ENCODE data around the gene CTDSPL.

CTDSPL gene

GRCh38 chr3:37967260-37967881, 105.7 kb downstream of the CTDSPL start:
- peak; percentile 92 for ATAC-seq (ENCODE audit: low read depth)

GRCh38 chr3:37968199-37968598, 106.5 kb downstream of the CTDSPL start:
- Histone ChIP-seq H3K9me3 (ENCODE audit: severe bottlenecking) (no peaks in the 10 kb centered on the region), H3K27me3 (ENCODE audit: insufficient read depth, poor library complexity, severe bottlenecking) (no peaks in the 10 kb centered on the region), H3K4me3 (ENCODE audit: severe bottlenecking) (no peak overlapping the region), H3K4me1 (ENCODE audit: insufficient read depth, poor library complexity, severe bottlenecking) (no peaks in the 10 kb centered on the region), H3K36me3 (ENCODE audit: low read depth) (peaks cover 7% of the 10 kb centered on the region; the same call in 1 of the 2 replicates), H3K27ac (ENCODE audit: poor library complexity, severe bottlenecking) (no peak overlapping the region)
- no peak for DNase-seq (ENCODE audit: low spot score)
- no peak for TF ChIP-seq CTCF (IDR thresholded peaks at IDR 0.05; ENCODE audit: poor library complexity, severe bottlenecking)
- no peak for ATAC-seq (ENCODE audit: low read depth)

More at GRCh38 chr3:37967260-37967881, 105.7 kb downstream of the CTDSPL start:
- Histone ChIP-seq H3K4me1 (ENCODE audit: insufficient read depth, poor library complexity, severe bottlenecking) (no peaks in the 10 kb centered on the region), H3K27me3 (ENCODE audit: insufficient read depth, poor library complexity, severe bottlenecking) (no peaks in the 10 kb centered on the region), H3K4me3 (ENCODE audit: severe bottlenecking) (no peak overlapping the region), H3K27ac (ENCODE audit: poor library complexity, severe bottlenecking) (no peak overlapping the region), H3K36me3 (ENCODE audit: low read depth) (peaks cover 4% of the 10 kb centered on the region; the same call in 1 of the 2 replicates), H3K9me3 (ENCODE audit: severe bottlenecking) (no peaks in the 10 kb centered on the region)
- peak; percentile 88 for TF ChIP-seq CTCF (IDR thresholded peaks at IDR 0.05; ENCODE audit: poor library complexity, severe bottlenecking)
- DNase-seq (ENCODE audit: low spot score): no peak

- H3K27ac ChIP-seq (ENCODE audit: poor library complexity, severe bottlenecking): no peak overlapping the region
- TF ChIP-seq CTCF (IDR thresholded peaks at IDR 0.05; ENCODE audit: poor library complexity, severe bottlenecking): no peak
- no peaks in the 10 kb centered on the region for H3K27me3 ChIP-seq (ENCODE audit: insufficient read depth, poor library complexity, severe bottlenecking)
- H3K9me3 ChIP-seq (ENCODE audit: severe bottlenecking): no peaks in the 10 kb centered on the region
- no peak for ATAC-seq (ENCODE audit: low read depth)
- peaks cover 7% of the 10 kb centered on the region; the same call in 1 of the 2 replicates for H3K36me3 ChIP-seq (ENCODE audit: low read depth)
- DNase-seq (ENCODE audit: low spot score): no peak
- no peak overlapping the region for H3K4me3 ChIP-seq (ENCODE audit: severe bottlenecking)
- no peaks in the 10 kb centered on the region for H3K4me1 ChIP-seq (ENCODE audit: insufficient read depth, poor library complexity, severe bottlenecking)
These were observed 107.3 kb downstream of the CTDSPL start for GRCh38 chr3:37968813-37969595.

GRCh38 chr3:37969596-37970100, 108.0 kb downstream of the CTDSPL start:
- DNase-seq (ENCODE audit: low spot score): no peak
- peaks cover 7% of the 10 kb centered on the region for H3K36me3 ChIP-seq (ENCODE audit: low read depth)
- H3K27me3 ChIP-seq (ENCODE audit: insufficient read depth, poor library complexity, severe bottlenecking): no peaks in the 10 kb centered on the region

More at GRCh38 chr3:37969596-37970100, 108.0 kb downstream of the CTDSPL start:
- H3K4me1 ChIP-seq (ENCODE audit: insufficient read depth, poor library complexity, severe bottlenecking): no peaks in the 10 kb centered on the region
- H3K27ac ChIP-seq (ENCODE audit: poor library complexity, severe bottlenecking): no peak overlapping the region
- ATAC-seq (ENCODE audit: low read depth): no peak
- no peak for TF ChIP-seq CTCF (IDR thresholded peaks at IDR 0.05; ENCODE audit: poor library complexity, severe bottlenecking)
- H3K9me3 ChIP-seq (ENCODE audit: severe bottlenecking): no peaks in the 10 kb centered on the region
- no peak overlapping the region for H3K4me3 ChIP-seq (ENCODE audit: severe bottlenecking)
